Measurements from ENCODE around the gene CLINT1. TPM values are rescaled to one million over a fixed set of nuclear protein-coding genes. Genes with fewer than 3 reads are reported as not detected.

CLINT1 gene
- total RNA-seq, 1 donor from 2014 or later: 79.2 TPM

DNA sequence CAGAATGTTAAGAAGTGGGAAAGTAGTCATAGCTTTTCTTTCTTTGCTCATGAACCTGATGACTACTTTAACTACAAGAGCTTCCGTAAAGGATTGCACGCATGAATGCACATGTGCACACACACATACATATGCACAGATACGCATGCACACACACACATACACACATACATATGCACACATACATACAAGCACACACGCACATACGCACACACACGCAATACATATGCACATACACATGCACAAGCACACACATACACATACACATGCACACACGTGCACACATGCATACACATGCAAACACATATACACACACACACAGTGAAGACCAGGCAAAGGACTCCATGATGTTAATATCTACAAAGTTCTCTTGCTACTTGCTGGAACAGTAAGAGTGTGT, 92.5 kb downstream of the CLINT1 start:
- Histone ChIP-seq H3K4me3 (no peak overlapping the region), H3K27me3 (ENCODE audit: low read depth) (no peaks in the 10 kb centered on the region), H3K9me3 (no peaks in the 10 kb centered on the region), H3K36me3 (no peaks in the 10 kb centered on the region), H3K4me1 (no peaks in the 10 kb centered on the region), H3K27ac (no peak overlapping the region)
- no peak for DNase-seq
- intact Hi-C loops (cut with DNase I): no loop called here
- ATAC-seq: no peak
- TF ChIP-seq, protein P1, sequence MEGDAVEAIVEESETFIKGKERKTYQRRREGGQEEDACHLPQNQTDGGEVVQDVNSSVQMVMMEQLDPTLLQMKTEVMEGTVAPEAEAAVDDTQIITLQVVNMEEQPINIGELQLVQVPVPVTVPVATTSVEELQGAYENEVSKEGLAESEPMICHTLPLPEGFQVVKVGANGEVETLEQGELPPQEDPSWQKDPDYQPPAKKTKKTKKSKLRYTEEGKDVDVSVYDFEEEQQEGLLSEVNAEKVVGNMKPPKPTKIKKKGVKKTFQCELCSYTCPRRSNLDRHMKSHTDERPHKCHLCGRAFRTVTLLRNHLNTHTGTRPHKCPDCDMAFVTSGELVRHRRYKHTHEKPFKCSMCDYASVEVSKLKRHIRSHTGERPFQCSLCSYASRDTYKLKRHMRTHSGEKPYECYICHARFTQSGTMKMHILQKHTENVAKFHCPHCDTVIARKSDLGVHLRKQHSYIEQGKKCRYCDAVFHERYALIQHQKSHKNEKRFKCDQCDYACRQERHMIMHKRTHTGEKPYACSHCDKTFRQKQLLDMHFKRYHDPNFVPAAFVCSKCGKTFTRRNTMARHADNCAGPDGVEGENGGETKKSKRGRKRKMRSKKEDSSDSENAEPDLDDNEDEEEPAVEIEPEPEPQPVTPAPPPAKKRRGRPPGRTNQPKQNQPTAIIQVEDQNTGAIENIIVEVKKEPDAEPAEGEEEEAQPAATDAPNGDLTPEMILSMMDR (IDR thresholded peaks at IDR 0.05): no peak

DNA sequence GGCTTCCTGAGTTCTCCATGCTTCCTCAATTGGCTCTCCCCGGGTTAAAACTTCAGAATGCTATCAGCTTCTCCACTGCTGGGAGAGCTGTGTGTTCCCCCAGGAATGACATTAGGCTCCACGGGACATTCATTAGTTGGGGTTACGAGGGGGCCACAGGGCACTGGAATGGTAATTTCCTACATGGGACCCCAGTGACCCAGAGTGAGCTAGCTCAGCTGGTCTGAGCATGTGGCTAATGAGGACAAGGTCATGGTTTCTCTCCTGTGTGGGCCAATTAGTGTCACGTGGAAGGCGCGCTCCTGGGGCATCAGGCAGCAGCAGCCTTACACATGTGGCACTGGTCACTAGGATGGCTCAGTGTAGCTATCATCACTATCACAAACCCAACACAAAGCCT, 94.4 kb downstream of the CLINT1 start:
- DNase-seq: no peak

DNA sequence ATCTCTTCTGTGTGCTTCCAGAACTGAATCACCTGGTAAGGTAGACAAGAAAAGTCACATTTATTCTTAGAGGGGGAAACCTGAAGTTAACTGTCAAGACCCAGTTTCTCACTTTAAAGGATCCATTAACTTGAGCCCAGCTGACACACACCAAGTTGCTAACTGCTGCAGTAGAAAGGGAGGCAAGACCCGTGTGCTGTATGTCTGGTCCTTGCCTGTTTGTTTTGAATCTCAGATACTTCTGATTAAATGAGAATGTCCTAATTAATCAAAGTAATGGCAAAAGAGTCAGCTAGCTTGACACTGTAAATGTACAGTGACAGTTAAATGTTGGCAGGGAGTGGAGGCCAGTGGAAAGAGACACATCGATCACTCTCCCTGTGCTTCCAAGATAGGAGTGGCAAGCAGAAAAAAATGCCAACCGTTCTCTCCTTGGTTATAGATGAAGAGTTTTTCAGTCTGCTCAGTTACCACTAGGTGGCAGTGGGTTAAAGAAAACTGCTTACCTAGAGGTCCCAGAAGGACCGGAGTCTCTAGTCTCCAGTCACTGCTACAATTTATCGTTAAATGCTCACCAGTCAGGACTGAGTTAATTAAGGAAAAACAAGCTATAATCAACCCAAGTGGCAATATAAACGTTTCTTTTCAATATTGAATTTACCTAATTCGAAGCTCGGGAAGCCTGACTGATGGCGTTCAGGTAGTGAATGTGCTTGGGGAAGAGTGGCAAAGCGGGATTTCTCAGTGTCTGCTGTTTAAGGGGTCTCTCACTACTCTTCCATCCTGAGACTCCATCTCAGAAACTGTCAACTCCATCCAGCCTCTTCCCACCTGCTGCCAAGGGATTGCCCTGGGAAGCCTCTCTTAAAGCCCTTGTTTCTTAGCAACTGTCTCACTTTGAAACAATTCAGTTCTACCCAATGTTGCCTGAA, 97.0 kb downstream of the CLINT1 start:
- ATAC-seq: peak; percentile 80 to 89
- Histone ChIP-seq H3K4me3 (no peak overlapping the region), H3K27ac (no peak overlapping the region), H3K9me3 (no peaks in the 10 kb centered on the region), H3K4me1 (no peaks in the 10 kb centered on the region), H3K27me3 (ENCODE audit: low read depth) (no peaks in the 10 kb centered on the region), H3K36me3 (peaks cover 17% of the 10 kb centered on the region)
- TF ChIP-seq, protein P1 (IDR thresholded peaks at IDR 0.05): peak; percentile 77
- no peak for DNase-seq
- intact Hi-C loops (cut with DNase I): no loop called here

More for the DNA sequence above, 94.4 kb downstream of the CLINT1 start:
- ATAC-seq: no peak
- H3K9me3 ChIP-seq: no peaks in the 10 kb centered on the region
- no peaks in the 10 kb centered on the region for H3K27me3 ChIP-seq (ENCODE audit: low read depth)
- no peak overlapping the region for H3K4me3 ChIP-seq
- no peaks in the 10 kb centered on the region for H3K4me1 ChIP-seq
- intact Hi-C loops (cut with DNase I): no loop called here
- no peak overlapping the region for H3K27ac ChIP-seq
- TF ChIP-seq, protein P1 (IDR thresholded peaks at IDR 0.05): no peak
- H3K36me3 ChIP-seq: peaks cover under 1% of the 10 kb centered on the region

DNA sequence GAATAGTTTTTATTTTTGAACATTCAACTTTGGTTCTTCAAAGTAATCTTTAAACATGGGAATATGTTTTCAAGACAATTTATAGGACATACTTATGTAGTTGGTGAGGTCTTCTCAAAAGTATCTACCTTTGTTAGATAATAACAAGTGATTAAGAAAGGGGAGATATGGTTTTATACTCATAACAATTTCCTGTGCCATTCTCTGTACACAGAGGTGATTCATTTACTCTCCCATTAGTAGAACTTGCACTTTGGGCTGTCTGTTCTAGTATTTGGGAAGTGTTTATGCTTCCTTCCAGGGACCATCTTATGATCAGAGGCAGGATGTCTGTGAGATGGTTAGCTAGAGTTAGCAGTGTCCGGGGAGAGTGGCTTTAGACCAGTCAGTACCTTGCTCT, 100.2 kb downstream of the CLINT1 start:
- no peak for DNase-seq
- Histone ChIP-seq H3K9me3 (no peaks in the 10 kb centered on the region), H3K36me3 (peaks cover 46% of the 10 kb centered on the region), H3K4me1 (no peaks in the 10 kb centered on the region), H3K27ac (no peak overlapping the region), H3K4me3 (no peak overlapping the region), H3K27me3 (ENCODE audit: low read depth) (no peaks in the 10 kb centered on the region)
- intact Hi-C loops (cut with DNase I): no loop called here
- no peak for ATAC-seq
- TF ChIP-seq, protein P1 (IDR thresholded peaks at IDR 0.05): no peak

DNA sequence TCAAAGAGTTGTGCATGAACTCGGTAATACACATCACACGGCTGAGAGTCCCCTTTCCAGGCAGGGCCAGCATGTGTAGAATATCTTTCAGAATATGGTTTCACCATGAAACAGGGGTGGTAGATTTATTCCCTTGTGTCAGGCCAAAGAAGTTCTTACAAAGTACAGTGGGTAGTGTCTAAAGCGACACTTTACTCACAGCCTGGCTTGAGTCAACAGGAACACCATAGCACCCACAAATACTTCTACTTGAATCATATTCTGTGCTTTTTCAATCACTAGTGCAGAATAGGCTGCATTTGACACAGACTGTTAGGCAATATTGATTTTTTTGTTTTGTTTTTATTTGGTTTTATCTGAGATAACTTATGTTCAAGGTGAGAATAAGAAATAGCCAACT, 102.8 kb downstream of the CLINT1 start:
- Histone ChIP-seq H3K4me1 (no peaks in the 10 kb centered on the region), H3K4me3 (no peak overlapping the region), H3K27ac (no peak overlapping the region), H3K27me3 (ENCODE audit: low read depth) (no peaks in the 10 kb centered on the region), H3K36me3 (peaks cover 71% of the 10 kb centered on the region), H3K9me3 (no peaks in the 10 kb centered on the region)
- intact Hi-C loops (cut with DNase I): no loop called here
- no peak for ATAC-seq
- no peak for DNase-seq
- TF ChIP-seq, protein P1 (IDR thresholded peaks at IDR 0.05): no peak
